ENCODE results near the gene NQO2.

DNA sequence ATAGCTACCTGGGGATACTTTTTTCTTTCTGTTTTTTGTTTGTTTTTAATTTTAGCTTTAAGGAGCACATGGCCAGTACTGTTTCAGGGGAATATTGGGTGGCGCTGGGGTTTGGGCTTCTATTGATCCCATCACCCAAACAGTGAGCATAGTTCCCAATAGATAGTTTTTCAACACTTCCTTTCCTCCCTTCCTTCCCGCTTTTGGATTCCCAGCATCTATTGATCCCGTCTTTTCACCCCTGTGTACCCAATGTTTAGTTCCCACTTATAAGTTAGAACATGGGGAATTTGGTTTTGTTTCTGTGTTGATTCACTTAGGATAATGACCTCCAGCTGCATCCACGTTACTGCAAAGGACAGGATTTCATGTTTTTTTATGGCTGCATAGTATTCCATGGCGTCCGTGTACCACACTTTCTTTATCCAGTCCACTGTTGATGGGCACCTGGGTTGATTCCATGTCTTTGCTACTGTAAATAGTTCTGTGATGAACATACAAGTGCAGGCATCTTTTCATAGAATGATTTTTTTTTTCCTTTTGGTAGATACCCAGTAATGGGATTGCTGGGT, 20.1 kb downstream of the NQO2 start:
- TF ChIP-seq, protein P1, sequence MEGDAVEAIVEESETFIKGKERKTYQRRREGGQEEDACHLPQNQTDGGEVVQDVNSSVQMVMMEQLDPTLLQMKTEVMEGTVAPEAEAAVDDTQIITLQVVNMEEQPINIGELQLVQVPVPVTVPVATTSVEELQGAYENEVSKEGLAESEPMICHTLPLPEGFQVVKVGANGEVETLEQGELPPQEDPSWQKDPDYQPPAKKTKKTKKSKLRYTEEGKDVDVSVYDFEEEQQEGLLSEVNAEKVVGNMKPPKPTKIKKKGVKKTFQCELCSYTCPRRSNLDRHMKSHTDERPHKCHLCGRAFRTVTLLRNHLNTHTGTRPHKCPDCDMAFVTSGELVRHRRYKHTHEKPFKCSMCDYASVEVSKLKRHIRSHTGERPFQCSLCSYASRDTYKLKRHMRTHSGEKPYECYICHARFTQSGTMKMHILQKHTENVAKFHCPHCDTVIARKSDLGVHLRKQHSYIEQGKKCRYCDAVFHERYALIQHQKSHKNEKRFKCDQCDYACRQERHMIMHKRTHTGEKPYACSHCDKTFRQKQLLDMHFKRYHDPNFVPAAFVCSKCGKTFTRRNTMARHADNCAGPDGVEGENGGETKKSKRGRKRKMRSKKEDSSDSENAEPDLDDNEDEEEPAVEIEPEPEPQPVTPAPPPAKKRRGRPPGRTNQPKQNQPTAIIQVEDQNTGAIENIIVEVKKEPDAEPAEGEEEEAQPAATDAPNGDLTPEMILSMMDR (conservative IDR thresholded peaks at IDR 0.05), result no peak
- no peak for TF ChIP-seq ZFX (IDR thresholded peaks at IDR 0.05)

All from C4-2B (cell line).